ENCODE results near the gene DCXR. TPM values are rescaled to one million over a fixed set of nuclear protein-coding genes. Genes with fewer than 3 reads are reported as not detected.

Gene DCXR
- total and polyA plus RNA-seq, 2 of the 13 experiments (the other 11 are each of a cell fraction or from before 2014, with no cell fraction given): 287 to 311 TPM

- 0 out of 2 replicates have a peak, but pooled peaks have one; percentile 37 for TF ChIP-seq STAT6 (CRISPR knock-in tag; IDR thresholded peaks at IDR 0.05; ENCODE audit: borderline replicate concordance)
- no peak for TF ChIP-seq ZNF703 (CRISPR knock-in tag; IDR thresholded peaks at IDR 0.05; ENCODE audit: borderline replicate concordance)
- TF ChIP-seq TOPORS (CRISPR knock-in tag; IDR thresholded peaks at IDR 0.05): no peak; the same call in 1 of the 2 replicates
- TF ChIP-seq SMARCE1 (IDR thresholded peaks at IDR 0.05; ENCODE audit: borderline replicate concordance): no peak
- no peak for TF ChIP-seq DMTF1 (CRISPR knock-in tag; IDR thresholded peaks at IDR 0.05)
- no peak for TF ChIP-seq ATF7 (IDR thresholded peaks at IDR 0.05)
- no peak for TF ChIP-seq ATF7 (CRISPR knock-in tag; IDR thresholded peaks at IDR 0.05)
- TF ChIP-seq ZNF350 (CRISPR knock-in tag; IDR thresholded peaks at IDR 0.05; ENCODE audit: borderline replicate concordance, low read depth): peak; percentile 93; the same call in 1 of the 2 replicates
- TF ChIP-seq ZSCAN29 (CRISPR knock-in tag; conservative IDR thresholded peaks at IDR 0.05): no peak; the same call in 1 of the 2 replicates
- TF ChIP-seq ZNF776 (CRISPR knock-in tag; IDR thresholded peaks at IDR 0.05): peak; percentile 60; the same call in 1 of the 2 replicates
- peak; percentile 83; the same call in 1 of the 2 replicates for TF ChIP-seq CERS6 (CRISPR knock-in tag; IDR thresholded peaks at IDR 0.05)
- TF ChIP-seq ZNF567 (CRISPR knock-in tag; IDR thresholded peaks at IDR 0.05; ENCODE audit: borderline replicate concordance): no peak
- peak; percentile 76; the same call in 1 of the 2 replicates for TF ChIP-seq ZNF639 (CRISPR knock-in tag; conservative IDR thresholded peaks at IDR 0.05)
- peak; percentile 73; the same call in 1 of the 2 replicates for TF ChIP-seq ZNF354B (CRISPR knock-in tag; IDR thresholded peaks at IDR 0.05)
- TF ChIP-seq MTA1 (CRISPR knock-in tag; IDR thresholded peaks at IDR 0.05; ENCODE audit: borderline replicate concordance): peak; percentile 63; the same call in 1 of the 2 replicates
- peak; percentile 48; the same call in 1 of the 2 replicates for TF ChIP-seq ZNF879 (CRISPR knock-in tag; IDR thresholded peaks at IDR 0.05)
- no peak; the same call in 1 of the 2 replicates for TF ChIP-seq TARDBP (CRISPR knock-in tag; IDR thresholded peaks at IDR 0.05)
- no peak; the same call in 1 of the 2 replicates for TF ChIP-seq PHF8 (CRISPR knock-in tag; IDR thresholded peaks at IDR 0.05)
- TF ChIP-seq ATRX (CRISPR knock-in tag; IDR thresholded peaks at IDR 0.05; ENCODE audit: borderline replicate concordance): no peak
- no peak; the same call in 1 of the 2 replicates for TF ChIP-seq ZBTB8A (CRISPR knock-in tag; IDR thresholded peaks at IDR 0.05; ENCODE audit: borderline replicate concordance, low read depth)
- TF ChIP-seq ZNF224 (CRISPR knock-in tag; IDR thresholded peaks at IDR 0.05): no peak
Observed at GRCh38 chr17:82003411-82004381, 33.8 kb downstream of the DCXR start (continued).
